ENCODE measurements around the gene LHFPL3. TPM values are rescaled to one million over a fixed set of nuclear protein-coding genes. Genes with fewer than 3 reads are reported as not detected.

LHFPL3 gene
- total and polyA plus RNA-seq, 2 donors (not counting 1 experiment from before 2014, with no cell fraction given): not detected

DNA sequence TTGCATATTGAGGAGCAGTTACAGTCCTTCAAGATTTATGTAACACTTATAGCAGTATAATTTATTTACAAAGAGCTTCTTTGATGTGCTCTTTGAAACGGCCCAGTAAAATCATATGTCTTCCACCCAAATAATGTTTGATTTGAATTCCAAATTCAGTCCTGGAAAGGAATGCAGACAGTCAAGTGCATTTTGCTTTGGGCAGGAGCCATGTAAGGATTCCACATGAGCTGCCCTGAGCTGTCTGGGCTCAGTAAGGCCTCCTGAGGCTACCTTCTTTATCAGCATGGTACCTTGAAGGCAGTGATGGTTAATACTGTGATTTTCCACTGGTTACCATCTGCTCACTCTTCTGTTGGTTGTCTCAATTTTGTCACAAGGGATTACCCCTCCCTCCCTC, 41.6 kb upstream of the LHFPL3 start:
- no peaks in the 10 kb centered on the region for H3K36me3 ChIP-seq (replicated peaks in 1 of 2; ENCODE audit: control extremely low read depth in 1 of 2, control insufficient read depth in 1 of 2, extremely low read depth in 1 of 2, insufficient read depth in 2 of 2, low read length in 1 of 2)
- H3K4me3 ChIP-seq (ENCODE audit: control extremely low read depth in 1 of 5, extremely low read depth in 1 of 5, insufficient read depth in 1 of 5, low read depth in 2 of 5, low read length in 4 of 5): no peak overlapping the region
- Mint-ChIP-seq H3K27me3 (peaks cover 8% of the 10 kb centered on the region), H3K27ac (no peak overlapping the region), H3K4me3 (no peak overlapping the region), H3K9me3 (ENCODE audit: insufficient read depth) (no peaks in the 10 kb centered on the region), H3K4me1 (no peaks in the 10 kb centered on the region)
- H4K20me1 ChIP-seq (ENCODE audit: control insufficient read depth, insufficient read depth, low read length, poor library complexity, severe bottlenecking): no peaks in the 10 kb centered on the region
- POLR2A ChIA-PET: no interaction called here
- intact Hi-C loops (cut with micrococcal nuclease): no loop called here
- no peaks in the 10 kb centered on the region for H3K79me2 ChIP-seq (ENCODE audit: control insufficient read depth, insufficient read depth, low read length)
- no peaks in the 10 kb centered on the region for H3K9me3 ChIP-seq (ENCODE audit: control extremely low read depth in 1 of 3, control insufficient read depth in 2 of 3, insufficient read depth in 1 of 3, low read length in 2 of 3)
- no peaks in the 10 kb centered on the region for H3K27me3 ChIP-seq (replicated peaks in 1 of 4; ENCODE audit: control extremely low read depth in 1 of 4, control insufficient read depth in 3 of 4, insufficient read depth in 4 of 4, low read length in 3 of 4)
- CTCF ChIA-PET: no interaction called here
- H3K9ac ChIP-seq (ENCODE audit: low read length): no peak overlapping the region
- DNase-seq (no peak), ATAC-seq (ENCODE audit: low read depth) (no peak)
- H2AFZ ChIP-seq (ENCODE audit: insufficient read depth, low read depth, low read length, poor library complexity, severe bottlenecking): no peak overlapping the region
- WGBS (ENCODE audit: insufficient coverage): no CpG with 5 or more reads among the region's 1 CpG
- no peak overlapping the region for H3K4me2 ChIP-seq (replicated peaks; ENCODE audit: low read depth, low read length, poor library complexity, severe bottlenecking)
- TF ChIP-seq, protein P1, sequence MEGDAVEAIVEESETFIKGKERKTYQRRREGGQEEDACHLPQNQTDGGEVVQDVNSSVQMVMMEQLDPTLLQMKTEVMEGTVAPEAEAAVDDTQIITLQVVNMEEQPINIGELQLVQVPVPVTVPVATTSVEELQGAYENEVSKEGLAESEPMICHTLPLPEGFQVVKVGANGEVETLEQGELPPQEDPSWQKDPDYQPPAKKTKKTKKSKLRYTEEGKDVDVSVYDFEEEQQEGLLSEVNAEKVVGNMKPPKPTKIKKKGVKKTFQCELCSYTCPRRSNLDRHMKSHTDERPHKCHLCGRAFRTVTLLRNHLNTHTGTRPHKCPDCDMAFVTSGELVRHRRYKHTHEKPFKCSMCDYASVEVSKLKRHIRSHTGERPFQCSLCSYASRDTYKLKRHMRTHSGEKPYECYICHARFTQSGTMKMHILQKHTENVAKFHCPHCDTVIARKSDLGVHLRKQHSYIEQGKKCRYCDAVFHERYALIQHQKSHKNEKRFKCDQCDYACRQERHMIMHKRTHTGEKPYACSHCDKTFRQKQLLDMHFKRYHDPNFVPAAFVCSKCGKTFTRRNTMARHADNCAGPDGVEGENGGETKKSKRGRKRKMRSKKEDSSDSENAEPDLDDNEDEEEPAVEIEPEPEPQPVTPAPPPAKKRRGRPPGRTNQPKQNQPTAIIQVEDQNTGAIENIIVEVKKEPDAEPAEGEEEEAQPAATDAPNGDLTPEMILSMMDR (IDR thresholded peaks at IDR 0.05): no peak
- TF ChIP-seq EZH2 (IDR thresholded peaks at IDR 0.05; ENCODE audit: borderline replicate concordance, insufficient read depth, low read depth, low read length, poor library complexity, severe bottlenecking): no peak
- no peak overlapping the region for H3K27ac ChIP-seq (ENCODE audit: low read length in 2 of 2)
- H3K4me1 ChIP-seq (ENCODE audit: control insufficient read depth in 2 of 2, insufficient read depth in 2 of 2, low read length in 2 of 2): no peaks in the 10 kb centered on the region

DNA sequence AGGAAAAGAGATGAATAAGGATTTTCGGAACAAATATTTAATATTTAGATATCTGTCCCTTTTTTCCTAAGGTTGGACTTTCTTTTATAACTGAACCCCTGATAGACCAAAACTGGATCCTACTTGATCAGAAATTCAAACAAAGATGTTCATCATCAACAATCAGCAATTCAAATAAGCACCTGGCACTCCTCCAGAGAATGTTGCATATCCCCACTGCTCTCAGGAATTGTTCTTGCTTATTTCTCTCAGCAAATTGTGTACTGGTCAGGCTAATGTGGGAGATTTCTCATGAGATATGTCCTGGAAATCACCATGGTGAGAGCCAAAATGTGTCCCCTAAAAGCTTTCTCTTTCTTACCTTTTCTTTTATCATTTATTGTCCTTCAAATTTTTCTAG, 40.3 kb upstream of the LHFPL3 start:
- Mint-ChIP-seq H3K4me1 (no peaks in the 10 kb centered on the region), H3K9me3 (ENCODE audit: insufficient read depth) (no peaks in the 10 kb centered on the region), H3K4me3 (no peak overlapping the region), H3K27ac (no peak overlapping the region), H3K27me3 (peaks cover 12% of the 10 kb centered on the region)
- Histone ChIP-seq H2AFZ (ENCODE audit: insufficient read depth, low read depth, low read length, poor library complexity, severe bottlenecking) (no peak overlapping the region), H3K4me3 (ENCODE audit: control extremely low read depth in 1 of 5, extremely low read depth in 1 of 5, insufficient read depth in 1 of 5, low read depth in 2 of 5, low read length in 4 of 5) (no peak overlapping the region), H3K27ac (ENCODE audit: low read length in 2 of 2) (no peak overlapping the region), H3K4me2 (replicated peaks; ENCODE audit: low read depth, low read length, poor library complexity, severe bottlenecking) (no peak overlapping the region), H3K9me3 (ENCODE audit: control extremely low read depth in 1 of 3, control insufficient read depth in 2 of 3, insufficient read depth in 1 of 3, low read length in 2 of 3) (no peaks in the 10 kb centered on the region), H3K79me2 (ENCODE audit: control insufficient read depth, insufficient read depth, low read length) (no peaks in the 10 kb centered on the region), H3K36me3 (replicated peaks in 1 of 2; ENCODE audit: control extremely low read depth in 1 of 2, control insufficient read depth in 1 of 2, extremely low read depth in 1 of 2, insufficient read depth in 2 of 2, low read length in 1 of 2) (no peaks in the 10 kb centered on the region), H3K9ac (ENCODE audit: low read length) (no peak overlapping the region), H3K27me3 (replicated peaks in 1 of 4; ENCODE audit: control extremely low read depth in 1 of 4, control insufficient read depth in 3 of 4, insufficient read depth in 4 of 4, low read length in 3 of 4) (no peaks in the 10 kb centered on the region), H4K20me1 (ENCODE audit: control insufficient read depth, insufficient read depth, low read length, poor library complexity, severe bottlenecking) (no peaks in the 10 kb centered on the region), H3K4me1 (ENCODE audit: control insufficient read depth in 2 of 2, insufficient read depth in 2 of 2, low read length in 2 of 2) (no peaks in the 10 kb centered on the region)
- no CpG with 5 or more reads among the region's 1 CpG for WGBS (ENCODE audit: insufficient coverage)
- ATAC-seq (ENCODE audit: low read depth) (no peak), DNase-seq (no peak)
- intact Hi-C loops (cut with micrococcal nuclease): no loop called here
- POLR2A ChIA-PET: no interaction called here
- TF ChIP-seq, protein P1 (IDR thresholded peaks at IDR 0.05): no peak
- no peak for TF ChIP-seq EZH2 (IDR thresholded peaks at IDR 0.05; ENCODE audit: borderline replicate concordance, insufficient read depth, low read depth, low read length, poor library complexity, severe bottlenecking)
- CTCF ChIA-PET: no interaction called here

Data from B cell (primary cell).